H1 (cell line): ENCODE measurements around the gene CRADD. TPM values are rescaled to one million over a fixed set of nuclear protein-coding genes. Genes with fewer than 3 reads are reported as not detected.

ENCODE experiments used
- BRCA1 ChIP-seq: IDR thresholded peaks from 2 replicates; pipeline ENCODE4 v1.6.1; 2012; ENCODE audit warnings: low read depth, low read length, improper control_type of control experiment
- CBX8 ChIP-seq: fragments of 300-800, 300-1000 bp; sonication (generic); IDR thresholded peaks from 2 replicates; pipeline ENCODE4 v1.7.1; 2016; ENCODE audit warnings: low read depth, low read length, borderline replicate concordance
- EGR1 ChIP-seq: IDR thresholded peaks from 2 replicates; pipeline ENCODE4 v1.6.1; 2011; ENCODE audit warnings: low read depth, low read length, borderline replicate concordance
- KDM5A ChIP-seq: fragments of 200-600 bp; IDR thresholded peaks from 2 replicates; pipeline ENCODE4 v1.7.1; 2012; ENCODE audit warnings: mild to moderate bottlenecking, low read length, inconsistent platforms, mixed read lengths
- NANOG ChIP-seq: IDR thresholded peaks from 2 replicates; pipeline ENCODE4 v1.6.1; 2011; ENCODE audit warnings: low read length, low read depth, mild to moderate bottlenecking, inconsistent platforms; ENCODE audit not compliant: insufficient read depth, poor library complexity, severe bottlenecking
- RBBP5 ChIP-seq: IDR thresholded peaks from 2 replicates; pipeline ENCODE4 v1.7.1; 2012; ENCODE audit warnings: low read depth, mild to moderate bottlenecking, inconsistent platforms, low read length, moderate library complexity, borderline replicate concordance
- polyA plus RNA-seq, 7 experiments: library from polyadenylated mRNA; depleted of rRNA in 3 of 7; stranded (reverse) in 5 of 7; unstranded in 2 of 7; fragments of >200 nt in 5 of 7; fragments of 200-250 nt in 2 of 7; gene quantifications; 1 replicate in 5 of 7; 2 replicates in 1 of 7; 4 replicates in 1 of 7; pipeline versions ENCODE4 v1.2.1 to v1.2.3, GENCODE V29; 2011 to 2013; ENCODE audit warnings: missing spikeins in 2 of 7, mixed read lengths in 2 of 7
- total RNA-seq: library from RNA; stranded (reverse); fragmentation: NEBNext Ultra II Directional; extraction: Animal tissue kit (Norgen Biotek cat#: 25700); gene quantifications from 2 replicates; pipeline ENCODE4 v1.2.1, GENCODE V29; 2021

The CRADD gene
- total and polyA plus RNA-seq, 2 of the 8 experiments (the other 6 are each of a cell fraction or from before 2014, with no cell fraction given) = 8.1 to 15.4 TPM

- no peak for TF ChIP-seq RBBP5
- TF ChIP-seq BRCA1 = no peak
- no peak for TF ChIP-seq NANOG
- no peak for TF ChIP-seq CBX8
- TF ChIP-seq KDM5A = no peak
- no peak for TF ChIP-seq EGR1
- TF ChIP-seq, all 59 proteins: peak for 0
Measured at GRCh38 chr12:93860668-93861373, 183.6 kb downstream of the CRADD start (continued).
